ENCODE measurements around the gene CSTF2T.

- TF ChIP-seq CTCF (IDR thresholded peaks at IDR 0.05) (no peak), POLR2A (IDR thresholded peaks at IDR 0.05) (no peak)
Observed at GRCh38 chr10:51733057-51733456, 33.7 kb upstream of the CSTF2T start.
